HFF-Myc (cell line): Measurements from ENCODE around the gene S100A4.
"Not testable (repeated sequence)": the region's sequence is repeated elsewhere in the genome, so short reads cannot be mapped to it uniquely, and the experiment has no call there.

Experiments
- DNase-seq: peaks from one replicate; pipeline ENCODE4 v3.0.0-alpha.2; 2011; ENCODE audit warnings: low read depth; ENCODE audit errors: extremely low read depth
- H3K4me3 ChIP-seq: replicated peaks from 2 replicates; pipeline ENCODE4 v1.5.1; 2011; ENCODE audit warnings: low read depth, mild to moderate bottlenecking, control low read depth, low read length
- CTCF ChIP-seq: IDR thresholded peaks from 2 replicates; pipeline ENCODE4 v1.5.1; 2012; ENCODE audit warnings: mild to moderate bottlenecking, low read depth, low read length, control low read depth; ENCODE audit errors: missing control alignments

The S100A4 gene

GRCh38 chr1:153525088-153525728 is 20.4 kb downstream of the S100A4 start:
- no peak for DNase-seq
- no peak overlapping the region for H3K4me3 ChIP-seq
- no peak for TF ChIP-seq CTCF

- not testable (repeated sequence) for H3K4me3 ChIP-seq, DNase-seq
Observed at GRCh38 chr1:153522353-153523048, 23.1 kb downstream of the S100A4 start.

GRCh38 chr1:153521808-153522207 is 23.8 kb downstream of the S100A4 start:
- DNase-seq, H3K4me3 ChIP-seq: not testable (repeated sequence)

- no peak for TF ChIP-seq CTCF
- no peak overlapping the region for H3K4me3 ChIP-seq
- no peak for DNase-seq
Observed at GRCh38 chr1:153520818-153521476, 24.7 kb downstream of the S100A4 start.

- H3K4me3 ChIP-seq, DNase-seq: not testable (repeated sequence)
Observed at GRCh38 chr1:153520137-153520691, 25.4 kb downstream of the S100A4 start.

- no peak for DNase-seq
- no peak overlapping the region for H3K4me3 ChIP-seq
- no peak for TF ChIP-seq CTCF
Observed at GRCh38 chr1:153519242-153519641, 26.4 kb downstream of the S100A4 start.

- no peak overlapping the region for H3K4me3 ChIP-seq
- no peak for DNase-seq
- no peak for TF ChIP-seq CTCF
Observed at GRCh38 chr1:153515504-153516394, 29.9 kb downstream of the S100A4 start.
